ELR (cell line): ENCODE measurements around the gene SPANXN3.
"Not testable (repeated sequence)": the region's sequence is repeated elsewhere in the genome, so short reads cannot be mapped to it uniquely, and the experiment has no call there.

Experiments
- DNase-seq: peaks from one replicate; pipeline ENCODE4 v3.0.0-alpha.2; 2015; ENCODE audit warnings: low read depth

Gene SPANXN3

GRCh38 chrX:143517375-143517774 is at the start of gene SPANXN3:
SPANXN3 (minus strand) TSS chrX:143517475; CDS start chrX:143517391, 84 bp downstream.
- DNase-seq: not testable (repeated sequence)

GRCh38 chrX:143536176-143536575 is 18.9 kb upstream of the SPANXN3 start:
- DNase-seq: no peak

DNA sequence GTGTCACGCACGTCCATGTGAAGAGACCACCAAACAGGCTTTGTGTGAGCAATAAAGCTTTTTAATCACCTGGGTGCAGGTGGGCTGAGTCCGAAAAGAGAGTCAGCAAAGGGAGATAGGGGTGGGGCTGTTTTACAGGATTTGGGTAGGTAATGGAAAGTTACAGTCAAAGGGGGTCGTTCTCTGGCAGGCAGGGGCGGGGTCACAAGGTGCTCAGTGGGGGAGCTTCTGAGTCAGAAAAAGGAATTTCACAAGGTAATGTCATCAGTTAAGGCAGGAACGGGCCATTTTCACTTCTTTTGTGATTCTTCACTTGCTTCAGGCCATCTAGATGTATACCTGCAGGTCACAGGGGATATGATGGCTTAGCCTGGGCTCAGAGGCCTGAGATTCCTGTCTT is 15.1 kb downstream of the SPANXN3 start:
- not testable (repeated sequence) for DNase-seq

DNA sequence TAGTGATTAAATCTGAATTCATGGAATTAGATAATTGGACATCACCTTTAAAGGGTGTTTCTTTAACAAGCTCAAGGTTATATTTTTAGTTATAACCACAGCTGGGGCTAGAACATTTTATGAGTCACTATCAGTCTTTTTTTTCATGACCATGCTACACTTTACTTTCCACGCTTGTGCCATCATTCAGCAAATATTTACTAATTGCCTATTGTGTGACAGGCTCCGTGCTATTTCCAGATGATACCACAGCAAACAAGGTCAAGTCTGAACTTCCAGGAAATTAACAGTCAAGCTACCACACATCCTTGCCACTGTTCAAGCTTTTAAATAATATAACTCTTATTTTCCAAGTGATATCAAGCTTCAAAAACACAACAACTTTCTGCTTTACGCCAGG is 16.5 kb downstream of the SPANXN3 start:
- DNase-seq: no peak

DNA sequence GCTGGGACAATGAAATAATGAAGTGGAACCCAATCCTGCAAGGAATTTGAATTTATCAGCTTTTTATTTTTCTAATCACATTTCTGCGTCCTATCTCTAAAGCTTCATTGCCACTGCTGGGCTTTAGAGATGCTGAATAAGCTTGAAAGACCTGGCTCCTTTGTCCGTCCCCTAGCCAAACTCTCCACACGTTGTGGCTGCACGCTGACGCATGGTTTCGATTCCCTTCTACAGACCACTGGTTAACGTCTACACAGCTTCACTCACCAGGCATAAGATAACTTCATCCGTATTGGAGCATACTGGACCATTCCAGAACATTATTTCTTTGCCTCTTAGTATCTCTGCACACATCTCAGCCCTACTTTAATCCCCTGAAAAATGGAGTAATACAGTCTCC is 31.2 kb downstream of the SPANXN3 start:
- no peak for DNase-seq

DNA sequence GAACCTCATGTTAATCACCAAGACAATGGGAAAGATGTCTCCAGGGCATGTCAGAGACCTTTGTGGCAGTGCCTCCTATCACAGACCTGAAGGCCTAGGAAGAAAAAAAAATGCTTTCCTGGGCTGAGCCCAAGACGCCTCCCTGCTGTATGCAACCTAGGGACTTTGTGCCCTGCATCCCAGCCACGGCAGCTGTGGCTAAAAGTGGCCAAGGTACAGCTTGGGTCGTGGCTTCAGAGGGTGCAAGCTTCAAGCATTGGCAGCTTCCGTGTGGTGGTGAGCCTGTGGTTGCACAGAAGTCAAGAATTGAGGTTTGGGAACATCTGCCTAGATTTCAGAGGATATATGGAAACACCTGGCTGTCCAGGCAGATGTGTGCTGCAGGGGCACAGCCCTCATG is 40.5 kb downstream of the SPANXN3 start:
- DNase-seq: no peak

DNA sequence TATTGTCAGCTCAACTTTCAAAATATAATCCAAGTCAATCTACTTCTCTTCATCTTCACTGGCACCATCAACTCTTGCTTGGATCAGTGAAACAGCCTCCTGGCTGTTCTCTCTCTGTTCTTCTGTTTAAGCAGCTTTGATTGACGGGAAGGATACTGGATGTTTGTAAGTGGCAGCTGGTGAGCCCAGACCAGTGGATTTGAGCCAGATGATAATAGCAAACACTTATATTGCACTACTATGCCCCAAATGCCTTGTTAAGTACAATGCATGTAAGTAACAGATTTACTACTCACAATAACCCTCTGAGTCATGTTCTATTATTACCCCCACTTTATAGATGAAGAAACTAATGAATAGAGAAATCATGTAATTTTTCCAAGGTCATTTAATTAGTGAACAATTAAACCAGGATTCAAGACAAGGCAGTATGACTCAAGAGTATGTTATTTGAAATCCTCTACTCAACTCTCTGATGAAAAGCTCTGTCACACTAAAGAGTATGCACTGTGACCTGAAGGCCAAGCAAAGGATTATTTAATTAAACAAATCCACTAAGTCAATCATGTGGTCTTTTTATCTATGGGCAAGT is 44.8 kb downstream of the SPANXN3 start:
- no peak for DNase-seq

DNA sequence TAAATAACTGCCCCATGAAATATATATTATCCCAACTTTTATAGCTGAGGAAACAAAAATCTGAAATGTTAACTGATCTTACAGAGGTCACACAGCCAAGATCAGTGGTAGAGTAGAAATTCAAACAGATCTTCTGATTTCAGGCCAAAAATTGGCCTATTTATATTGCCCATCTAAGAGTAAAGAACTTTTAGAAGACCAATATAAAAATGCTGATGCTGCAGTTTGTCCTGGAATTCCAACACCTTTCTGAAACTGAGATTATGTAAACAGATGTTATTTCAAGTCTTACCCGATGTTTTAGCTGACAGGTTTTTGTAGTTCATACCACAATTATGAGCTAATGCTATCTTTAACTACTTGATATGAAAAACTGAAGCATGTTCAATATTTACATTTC is 51.1 kb downstream of the SPANXN3 start:
- DNase-seq: no peak

- DNase-seq: no peak
Observed at GRCh38 chrX:143462696-143463095, 54.6 kb downstream of the SPANXN3 start.

DNA sequence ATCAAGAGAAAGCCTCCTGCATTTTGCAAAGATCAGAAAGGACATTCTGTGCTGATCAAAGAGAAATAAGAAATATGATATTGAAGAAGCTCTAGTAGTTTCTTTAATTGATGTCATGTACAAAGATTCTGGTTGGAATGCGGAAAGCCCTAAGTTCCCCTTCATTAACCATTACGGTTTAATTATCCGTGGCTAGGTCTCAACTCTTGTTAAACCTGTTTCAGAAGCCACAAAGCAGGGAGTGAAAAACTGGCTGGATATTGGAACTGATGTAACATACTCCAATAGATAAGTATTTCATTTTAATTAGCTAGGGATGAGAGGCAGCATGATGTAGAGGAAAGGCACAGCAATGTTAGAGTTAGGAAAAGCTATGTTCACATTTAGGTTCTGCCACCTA is 55.7 kb downstream of the SPANXN3 start:
- no peak for DNase-seq
